GM12801 (cell line): Measurements from ENCODE around the gene KIRREL2.

Experiments
- TF ChIP-seq, protein P1 (sequence below): IDR thresholded peaks from one replicate; pipeline ENCODE4 v1.5.1; 2011; ENCODE audit warnings: control low read depth; ENCODE audit not compliant: insufficient read length; ENCODE audit errors: extremely low read depth

KIRREL2 gene

DNA sequence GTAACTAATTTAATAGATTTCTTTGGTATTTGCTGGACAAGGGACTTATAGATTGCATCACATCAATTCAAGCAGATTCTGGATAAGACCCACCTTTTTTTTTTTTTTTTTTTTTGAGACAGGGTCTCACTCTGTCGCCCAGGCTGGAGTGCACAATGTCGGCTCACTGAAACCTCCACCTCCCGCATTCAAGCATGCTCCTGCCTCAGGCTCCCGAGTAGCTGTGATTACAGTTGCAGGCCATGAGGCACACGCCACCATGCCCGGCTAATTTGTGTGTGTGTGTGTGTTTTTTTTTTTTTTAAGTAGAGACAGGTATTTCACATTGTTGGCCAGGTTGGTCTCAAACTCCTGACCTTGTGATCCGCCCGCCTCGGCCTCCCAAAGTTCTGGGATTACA, 39.9 kb upstream of the KIRREL2 start:
- TF ChIP-seq, protein P1, sequence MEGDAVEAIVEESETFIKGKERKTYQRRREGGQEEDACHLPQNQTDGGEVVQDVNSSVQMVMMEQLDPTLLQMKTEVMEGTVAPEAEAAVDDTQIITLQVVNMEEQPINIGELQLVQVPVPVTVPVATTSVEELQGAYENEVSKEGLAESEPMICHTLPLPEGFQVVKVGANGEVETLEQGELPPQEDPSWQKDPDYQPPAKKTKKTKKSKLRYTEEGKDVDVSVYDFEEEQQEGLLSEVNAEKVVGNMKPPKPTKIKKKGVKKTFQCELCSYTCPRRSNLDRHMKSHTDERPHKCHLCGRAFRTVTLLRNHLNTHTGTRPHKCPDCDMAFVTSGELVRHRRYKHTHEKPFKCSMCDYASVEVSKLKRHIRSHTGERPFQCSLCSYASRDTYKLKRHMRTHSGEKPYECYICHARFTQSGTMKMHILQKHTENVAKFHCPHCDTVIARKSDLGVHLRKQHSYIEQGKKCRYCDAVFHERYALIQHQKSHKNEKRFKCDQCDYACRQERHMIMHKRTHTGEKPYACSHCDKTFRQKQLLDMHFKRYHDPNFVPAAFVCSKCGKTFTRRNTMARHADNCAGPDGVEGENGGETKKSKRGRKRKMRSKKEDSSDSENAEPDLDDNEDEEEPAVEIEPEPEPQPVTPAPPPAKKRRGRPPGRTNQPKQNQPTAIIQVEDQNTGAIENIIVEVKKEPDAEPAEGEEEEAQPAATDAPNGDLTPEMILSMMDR: no peak

DNA sequence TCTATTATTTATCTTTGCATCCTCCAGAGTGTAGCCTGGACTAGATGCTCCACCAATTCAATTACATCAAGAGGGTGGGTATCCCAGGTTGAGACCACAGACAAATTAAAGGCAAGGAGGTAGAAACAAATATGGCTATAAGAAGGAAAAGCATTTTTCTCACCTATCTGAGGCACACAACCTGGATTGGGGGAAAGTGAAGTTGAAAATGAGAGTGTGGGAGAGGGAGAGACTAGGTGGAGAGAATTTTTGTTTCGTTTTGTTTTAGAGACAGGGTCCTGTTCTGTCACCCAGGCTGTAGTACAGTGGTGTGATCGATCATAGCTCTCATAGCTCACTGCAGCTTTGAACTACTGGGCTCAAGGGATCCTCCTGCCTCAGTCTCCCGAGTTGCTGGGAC, 38.3 kb upstream of the KIRREL2 start:
- TF ChIP-seq, protein P1: no peak

- TF ChIP-seq, protein P1: no peak
These were observed 34.1 kb upstream of the KIRREL2 start for GRCh38 chr19:35822579-35822978.

DNA sequence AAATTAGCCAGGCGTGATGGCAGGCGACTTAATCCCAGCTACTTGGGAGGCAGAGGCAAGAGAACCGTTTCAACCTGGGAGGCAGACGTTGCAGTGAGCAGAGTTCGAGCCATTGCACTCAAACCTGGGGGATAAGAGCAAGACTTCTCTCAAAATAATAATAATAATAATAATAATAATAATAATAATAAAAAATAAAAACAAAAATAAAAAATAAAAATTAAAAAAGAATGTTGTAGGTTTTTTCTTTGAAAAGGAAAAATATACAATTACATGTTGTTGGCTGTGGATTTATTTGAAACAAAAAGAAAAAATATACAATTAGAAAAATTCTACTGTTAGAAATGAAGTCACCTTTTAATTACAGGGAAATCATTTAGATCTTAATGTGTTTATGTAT, 32.6 kb upstream of the KIRREL2 start:
- TF ChIP-seq, protein P1: no peak

- TF ChIP-seq, protein P1: no peak
These were observed 27.9 kb upstream of the KIRREL2 start for GRCh38 chr19:35828692-35829301.

- TF ChIP-seq, protein P1: no peak
These were observed 25.7 kb upstream of the KIRREL2 start for GRCh38 chr19:35830986-35831385.

GRCh38 chr19:35832054-35832453, 24.7 kb upstream of the KIRREL2 start:
- TF ChIP-seq, protein P1: no peak
